Right lobe of liver (tissue), 6 donors: ENCODE results near the gene UCK2. TPM values are rescaled to one million over a fixed set of nuclear protein-coding genes. Genes with fewer than 3 reads are reported as not detected.
"Not testable (repeated sequence)": the region's sequence is repeated elsewhere in the genome, so short reads cannot be mapped to it uniquely, and the experiment has no call there.

Experiments
- ATAC-seq, 4 donors: fragments of 200-7000 bp; cut with Tn5 transposase; one replicate each; pipeline ENCODE4 v1.9.1; 2020; ENCODE audit warnings: mild to moderate bottlenecking in 4 of 4, moderate library complexity in 4 of 4
- DNase-seq, 3 donors: peaks; one replicate each; pipeline ENCODE4 v3.0.0-alpha.2; 2020
- H3K27ac ChIP-seq, 3 donors: fragments of 200-600 bp; one replicate each; pipeline ENCODE4 v1.8.0; 2022
- H3K27me3 ChIP-seq, 2 donors: fragments of 200-600 bp; one replicate each; pipeline ENCODE4 v1.8.0; 2022
- H3K36me3 ChIP-seq, 4 donors: fragments of 200-600 bp; sonication (generic) in 1 of 4; one replicate each; pipeline versions ENCODE4 v1.5.1 to v1.8.0; 2017 to 2022; ENCODE audit warnings: control low read depth in 1 of 4
- H3K4me1 ChIP-seq, 4 donors: fragments of 200-600 bp; sonication (generic) in 1 of 4; one replicate each; pipeline versions ENCODE4 v1.5.1 to v1.8.0; 2017 to 2022; ENCODE audit warnings: control low read depth in 1 of 4
- H3K4me3 ChIP-seq, 3 donors: fragments of 200-600 bp; one replicate each; pipeline ENCODE4 v1.8.0; 2022
- H3K9me3 ChIP-seq, 4 donors: fragments of 200-600 bp; sonication (generic) in 1 of 4; one replicate each; pipeline versions ENCODE4 v1.5.1 to v1.8.0; 2017 to 2022; ENCODE audit warnings: control low read depth in 1 of 4
- CTCF ChIP-seq, 4 donors: fragments of 200-600 bp in 3 of 4; fragments of 450-650 bp in 1 of 4; IDR thresholded peaks; one replicate each; pipeline versions ENCODE4 v1.5.1 to v1.8.0; 2016 to 2022; ENCODE audit warnings: antibody characterized with exemption in 4 of 4, mild to moderate bottlenecking in 2 of 4
- POLR2A ChIP-seq: fragments of 450-650 bp; IDR thresholded peaks from one replicate; pipeline ENCODE4 v1.6.1; 2017; ENCODE audit warnings: antibody characterized with exemption, mild to moderate bottlenecking
- WGBS: methylation state at CpG from one replicate; pipeline ENCODE4 v1.1.6; 2018; ENCODE audit warnings: low coverage, low lambda C conversion rate; ENCODE audit not compliant: insufficient coverage; ENCODE audit errors: missing lambda C conversion rate; 5-methylcytosine and 5-hydroxymethylcytosine counted together
- intact Hi-C, 2 donors: fragments of 100-400 bp; cut with DNase I; formaldehyde crosslinking; loops; one replicate each; pipeline versions ENCODE4 v1.11.2 to v1.14.1; 2022
- long read RNA-seq: library from polyadenylated mRNA; unstranded; transcript quantifications from one replicate; pipeline ENCODE4 v2.0.0, GENCODE V29; 2019
- total RNA-seq, 6 experiments: library from RNA; depleted of rRNA in 2 of 6; stranded (reverse); fragments of >200 nt in 2 of 6; fragmentation: NEBNext Ultra II Directional in 3 of 6; extraction: Animal tissue kit (Norgen Biotek cat#: 25700) in 3 of 6; gene quantifications; one replicate each; pipeline versions ENCODE4 v1.1.0 to v1.2.4, GENCODE V29; 2016 to 2023
- donor health status: DM: no; HTN: yes; CAD: no.
- donor health status: DM: no; HTN: no; CAD: no.
- donor health status: DM: no; HTN: no; CAD: no.
- donor health status: DM: no; HTN: yes; CAD: no.
- donor health status: DM: no; HTN: yes; CAD: no.

UCK2 gene
- 10 to 100 TPM in 3 of 6 experiments, 1 to 10 TPM in 3; 8.4 to 22.9 (median 10.4) TPM for total RNA-seq
- long read RNA-seq, full-length matches to known transcripts: 1 of 1 reads
- long read RNA-seq, partial matches to known transcripts: 0 of 1 reads
- long read RNA-seq, other reads (novel, unspliced or antisense): 0 of 1 reads

- TF ChIP-seq CTCF (IDR thresholded peaks at IDR 0.05) (peak in 2 of 4 donors; percentile 6 to 18), POLR2A (peak; percentile 72)
- no peaks in the 10 kb centered on the region for H3K27me3 ChIP-seq
- intact Hi-C loops: no loop called here
- H3K36me3 ChIP-seq: no peaks in the 10 kb centered on the region
- H3K4me1 ChIP-seq: peaks cover 0 to 10% (median 3%) of the 10 kb centered on the region in 4 donors
- WGBS: 0% methylated on average over 8 of the region's 94 CpGs
- no peaks in the 10 kb centered on the region for H3K9me3 ChIP-seq
- ATAC-seq (peak; percentile 89 to 96 (median 92)), DNase-seq (peak; percentile 87 to 90 (median 88))
- H3K4me3 ChIP-seq: peak within 1 kb of the TSS; percentile 91 to 96 (median 94)
- peak within 1 kb of the TSS; percentile 55 to 88 (median 73) for H3K27ac ChIP-seq
Measured at GRCh38 chr1:165827268-165828102, at the start of gene UCK2. UCK2 (plus strand) TSS chr1:165827614; CDS start chr1:165827834, 220 bp downstream.

- H3K4me3 ChIP-seq, DNase-seq, H3K27ac ChIP-seq, H3K27me3 ChIP-seq, ATAC-seq, intact Hi-C loops, H3K36me3 ChIP-seq, H3K9me3 ChIP-seq, H3K4me1 ChIP-seq: not testable (repeated sequence)
- no CpG with 5 or more reads among the region's 3 CpGs for WGBS
Measured at GRCh38 chr1:165778197-165778596, 49.2 kb upstream of the UCK2 start.

- DNase-seq, H3K9me3 ChIP-seq, H3K27ac ChIP-seq, intact Hi-C loops, H3K27me3 ChIP-seq, ATAC-seq, H3K4me1 ChIP-seq, H3K4me3 ChIP-seq, H3K36me3 ChIP-seq: not testable (repeated sequence)
- WGBS: 88% methylated on average over 1 of the region's 11 CpGs
Measured at GRCh38 chr1:165783519-165783918, 43.9 kb upstream of the UCK2 start.

- DNase-seq (no peak), ATAC-seq (no peak)
- Histone ChIP-seq H3K4me3 (no peak overlapping the region), H3K9me3 (no peaks in the 10 kb centered on the region), H3K36me3 (no peaks in the 10 kb centered on the region), H3K4me1 (no peaks in the 10 kb centered on the region), H3K27ac (no peak overlapping the region), H3K27me3 (no peaks in the 10 kb centered on the region)
- WGBS: 80% methylated on average over 1 of the region's 1 CpG
- intact Hi-C loops: no loop called here
- TF ChIP-seq CTCF (IDR thresholded peaks at IDR 0.05) (no peak), POLR2A (no peak)
Measured at GRCh38 chr1:165787741-165788140, 39.7 kb upstream of the UCK2 start.

GRCh38 chr1:165793951-165794350, 33.5 kb upstream of the UCK2 start:
- DNase-seq (no peak), ATAC-seq (no peak)
- no peaks in the 10 kb centered on the region for H3K27me3 ChIP-seq
- TF ChIP-seq POLR2A (no peak), CTCF (IDR thresholded peaks at IDR 0.05) (no peak)
- intact Hi-C loops: no loop called here
- WGBS: 44% methylated on average over 2 of the region's 2 CpGs
- no peaks in the 10 kb centered on the region for H3K36me3 ChIP-seq
- H3K4me1 ChIP-seq: no peaks in the 10 kb centered on the region
- H3K9me3 ChIP-seq: no peaks in the 10 kb centered on the region
- H3K27ac ChIP-seq: no peak overlapping the region
- H3K4me3 ChIP-seq: no peak overlapping the region
